Measurements from ENCODE around the gene MAP7D2. TPM values are rescaled to one million over a fixed set of nuclear protein-coding genes. Genes with fewer than 3 reads are reported as not detected.

The MAP7D2 gene
- total and polyA plus RNA-seq, 7 donors: 0.07 to 1.2 (median 0.46) TPM; not detected in 1

DNA sequence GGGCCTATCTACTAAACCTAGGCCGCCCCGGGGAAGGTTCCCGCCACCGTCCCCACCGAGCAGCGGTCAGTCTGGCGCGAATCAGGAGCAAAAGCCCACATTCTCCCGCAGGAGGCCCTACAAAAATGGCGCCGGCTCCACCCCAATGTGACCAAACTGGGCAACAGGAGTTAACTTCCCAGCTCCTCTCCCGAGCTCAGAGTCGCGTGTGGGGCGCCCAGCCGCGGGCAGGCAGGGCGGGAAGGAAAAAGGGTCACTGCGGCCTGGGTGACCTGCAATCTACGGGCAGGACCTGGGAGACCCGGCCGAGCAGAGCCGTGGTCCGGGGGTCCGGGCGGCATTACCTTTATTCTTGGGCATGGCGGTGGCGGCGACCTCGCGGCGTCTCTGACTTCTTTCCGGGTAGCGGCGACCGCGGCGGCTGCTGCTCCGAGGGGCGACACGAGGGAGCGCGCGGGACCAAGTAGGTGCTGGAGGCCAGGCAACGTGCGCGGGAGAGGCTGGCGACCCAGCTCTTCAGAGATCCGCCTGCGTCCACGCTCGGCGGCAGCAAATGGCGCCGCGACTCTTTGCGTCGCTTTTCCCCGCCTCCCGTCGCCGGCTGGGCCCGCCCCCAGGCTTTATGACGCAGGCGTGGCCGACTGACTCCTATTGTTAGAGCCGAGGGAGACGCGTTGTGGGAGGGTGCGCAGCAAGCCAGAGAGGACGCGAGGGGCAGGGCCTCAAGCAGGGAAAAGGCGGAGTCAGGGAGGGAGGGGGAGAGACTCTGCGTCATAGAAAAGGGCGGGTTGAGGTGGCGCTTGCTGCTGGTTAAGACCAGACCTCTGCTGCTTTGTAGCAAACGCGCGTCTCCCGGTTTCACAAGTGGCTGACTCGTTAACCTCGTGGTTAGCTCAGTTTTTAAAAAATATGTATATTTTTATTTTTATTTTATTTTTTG, 24.8 kb upstream of the MAP7D2 start, which contains the start of gene EIF1AX:
Gene EIF1AX (minus strand): TSS at position 558 of the 940 bp plus-strand sequence. CDS start 198 bp downstream, at position 360.
- no peaks in the 10 kb centered on the region for H3K9me3 ChIP-seq
- peak; percentile 97 to 100 (median 99) for ATAC-seq
- peak; percentile 98 to 99 for DNase-seq
- intact Hi-C loops (cut with DNase I): no loop called here
- H3K4me3 ChIP-seq: peak within 1 kb of the TSS; percentile 82
- peak within 1 kb of the TSS; percentile 93 for H3K27ac ChIP-seq
- H3K4me1 ChIP-seq: peaks cover 19% of the 10 kb centered on the region
- H3K36me3 ChIP-seq (ENCODE audit: insufficient read depth in 1 of 2, low read depth in 1 of 2): peaks cover 3 to 37% of the 10 kb centered on the region in 2 donors
- TF ChIP-seq, protein P1, sequence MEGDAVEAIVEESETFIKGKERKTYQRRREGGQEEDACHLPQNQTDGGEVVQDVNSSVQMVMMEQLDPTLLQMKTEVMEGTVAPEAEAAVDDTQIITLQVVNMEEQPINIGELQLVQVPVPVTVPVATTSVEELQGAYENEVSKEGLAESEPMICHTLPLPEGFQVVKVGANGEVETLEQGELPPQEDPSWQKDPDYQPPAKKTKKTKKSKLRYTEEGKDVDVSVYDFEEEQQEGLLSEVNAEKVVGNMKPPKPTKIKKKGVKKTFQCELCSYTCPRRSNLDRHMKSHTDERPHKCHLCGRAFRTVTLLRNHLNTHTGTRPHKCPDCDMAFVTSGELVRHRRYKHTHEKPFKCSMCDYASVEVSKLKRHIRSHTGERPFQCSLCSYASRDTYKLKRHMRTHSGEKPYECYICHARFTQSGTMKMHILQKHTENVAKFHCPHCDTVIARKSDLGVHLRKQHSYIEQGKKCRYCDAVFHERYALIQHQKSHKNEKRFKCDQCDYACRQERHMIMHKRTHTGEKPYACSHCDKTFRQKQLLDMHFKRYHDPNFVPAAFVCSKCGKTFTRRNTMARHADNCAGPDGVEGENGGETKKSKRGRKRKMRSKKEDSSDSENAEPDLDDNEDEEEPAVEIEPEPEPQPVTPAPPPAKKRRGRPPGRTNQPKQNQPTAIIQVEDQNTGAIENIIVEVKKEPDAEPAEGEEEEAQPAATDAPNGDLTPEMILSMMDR (IDR thresholded peaks at IDR 0.05): no peak
- no peaks in the 10 kb centered on the region for H3K27me3 ChIP-seq (ENCODE audit: insufficient read depth in 3 of 3, low read length in 2 of 3)
- 0 to 4% (median 1%) methylated on average over 33 to 74 of the region's 82 CpGs for WGBS, 3 donors

DNA sequence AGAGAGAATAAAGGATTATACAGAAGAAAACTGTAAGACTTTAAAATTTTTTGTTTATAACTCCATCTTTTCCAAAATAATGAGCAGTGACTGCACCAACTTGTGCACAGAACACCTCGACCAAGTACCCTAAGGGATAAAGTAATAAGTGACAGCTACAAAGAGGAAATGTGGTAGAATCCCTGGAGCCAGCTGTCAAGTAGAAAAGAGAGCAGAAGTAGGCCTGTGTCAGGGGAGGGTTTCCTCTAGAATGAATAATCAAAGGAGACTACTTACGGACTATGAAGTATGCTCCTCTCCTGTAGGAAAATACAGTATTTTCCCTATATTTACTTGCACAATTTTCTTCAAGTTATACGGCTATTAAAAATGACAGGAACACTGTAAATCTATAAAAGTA, 23.7 kb upstream of the MAP7D2 start:
- intact Hi-C loops (cut with DNase I): no loop called here
- ATAC-seq: no peak
- Histone ChIP-seq H3K4me1 (peaks cover 23% of the 10 kb centered on the region), H3K4me3 (peak overlapping the region; percentile 82), H3K27ac (peak overlapping the region; percentile 93), H3K36me3 (ENCODE audit: insufficient read depth in 1 of 2, low read depth in 1 of 2) (peaks cover 3 to 48% of the 10 kb centered on the region in 2 donors), H3K27me3 (ENCODE audit: insufficient read depth in 3 of 3, low read length in 2 of 3) (no peaks in the 10 kb centered on the region), H3K9me3 (no peaks in the 10 kb centered on the region)
- TF ChIP-seq, protein P1 (IDR thresholded peaks at IDR 0.05): no peak
- DNase-seq: no peak
- 5 to 23% (median 5%) methylated on average over 3 of the region's 3 CpGs for WGBS, 3 donors

DNA sequence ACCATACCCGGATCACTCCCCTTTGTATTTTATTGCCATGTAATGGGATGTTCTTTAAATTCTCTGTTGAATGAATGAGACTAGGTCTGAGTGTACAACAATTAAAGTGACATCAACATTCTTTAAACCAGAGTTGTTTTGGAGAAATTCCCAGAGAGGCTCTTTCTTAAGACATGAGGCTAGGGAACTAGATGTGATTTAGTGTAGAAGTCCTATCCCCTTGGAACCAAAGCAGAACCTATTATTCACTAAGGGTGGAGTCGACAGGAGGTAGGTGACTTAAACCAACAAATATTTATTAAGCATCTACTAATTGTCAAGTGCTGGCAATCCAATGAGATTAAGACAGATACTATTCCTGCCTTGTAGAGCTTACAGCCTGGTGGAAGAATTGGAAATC, 23.3 kb upstream of the MAP7D2 start:
- H3K4me3 ChIP-seq: peak overlapping the region; percentile 82
- H3K4me1 ChIP-seq: peaks cover 23% of the 10 kb centered on the region
- no peaks in the 10 kb centered on the region for H3K27me3 ChIP-seq (ENCODE audit: insufficient read depth in 3 of 3, low read length in 2 of 3)
- TF ChIP-seq, protein P1 (IDR thresholded peaks at IDR 0.05): no peak
- ATAC-seq: peak in 2 of 4 donors; percentile 14 to 24
- peaks cover 3 to 52% of the 10 kb centered on the region in 2 donors for H3K36me3 ChIP-seq (ENCODE audit: insufficient read depth in 1 of 2, low read depth in 1 of 2)
- 23 to 47% (median 45%) methylated on average over 2 of the region's 2 CpGs for WGBS, 3 donors
- intact Hi-C loops (cut with DNase I): no loop called here
- DNase-seq: no peak
- H3K9me3 ChIP-seq: no peaks in the 10 kb centered on the region
- no peak overlapping the region for H3K27ac ChIP-seq

DNA sequence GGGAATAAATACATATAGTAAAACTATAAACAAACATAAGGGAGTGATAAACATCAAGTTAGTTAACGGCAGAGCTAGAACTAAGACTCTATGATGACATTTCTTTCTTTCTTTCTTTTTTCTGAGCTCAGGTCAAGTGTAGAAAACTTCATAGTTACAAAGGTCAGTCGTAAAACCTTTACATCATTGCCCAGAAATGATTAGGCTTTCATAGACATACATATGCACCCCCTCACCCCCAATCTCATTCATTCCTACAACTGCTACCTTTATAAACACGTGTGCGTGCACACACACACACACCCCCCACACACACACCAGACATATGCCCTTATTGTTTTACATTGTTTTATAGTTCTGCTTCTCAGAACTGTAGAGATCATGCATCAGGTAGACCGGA, 19.2 kb upstream of the MAP7D2 start:
- Histone ChIP-seq H3K27ac (no peak overlapping the region), H3K9me3 (no peaks in the 10 kb centered on the region), H3K4me3 (no peak overlapping the region), H3K27me3 (ENCODE audit: insufficient read depth in 3 of 3, low read length in 2 of 3) (no peaks in the 10 kb centered on the region), H3K36me3 (ENCODE audit: insufficient read depth in 1 of 2, low read depth in 1 of 2) (peaks cover 3 to 93% of the 10 kb centered on the region in 2 donors), H3K4me1 (peaks cover 21% of the 10 kb centered on the region)
- 79 to 92% (median 88%) methylated on average over 5 of the region's 5 CpGs for WGBS, 3 donors
- intact Hi-C loops (cut with DNase I): no loop called here
- ATAC-seq: no peak
- TF ChIP-seq, protein P1 (IDR thresholded peaks at IDR 0.05): no peak
- no peak for DNase-seq
